ENCODE measurements around the gene LCN15.

Gene LCN15

DNA sequence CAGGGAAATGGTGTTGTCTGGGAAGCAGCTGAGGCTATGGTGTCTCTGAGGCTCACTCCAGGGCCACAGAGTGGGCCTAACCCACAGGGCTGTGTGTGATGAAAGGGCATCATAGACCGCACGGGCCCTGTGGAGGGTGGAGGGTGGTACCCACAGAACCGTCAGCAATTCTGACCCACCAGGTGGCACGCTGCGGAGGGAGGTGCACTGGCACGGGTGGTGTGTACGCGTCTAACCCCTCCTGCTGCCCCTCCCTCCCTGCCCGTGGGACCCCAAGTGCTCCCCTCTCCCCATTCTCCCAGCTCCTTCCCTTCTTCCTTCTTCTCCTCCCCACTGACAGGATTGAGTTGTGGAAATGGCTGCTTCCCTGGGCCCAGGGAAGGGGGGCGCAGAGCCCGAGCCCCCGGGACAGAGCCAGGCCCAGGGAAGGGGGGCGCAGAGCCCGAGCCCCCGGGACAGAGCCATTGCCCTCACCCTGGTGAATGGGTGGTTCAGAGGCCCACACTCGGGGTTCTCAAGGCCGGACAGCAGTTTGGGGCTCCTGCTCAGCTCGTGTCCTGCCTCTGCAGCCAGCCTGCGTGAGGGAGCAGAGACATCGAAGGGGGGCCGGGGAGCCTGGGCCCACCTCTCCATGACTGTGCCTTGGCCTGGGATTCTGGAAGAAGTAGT is 28.4 kb downstream of the LCN15 start:
- no peak overlapping the region for H3K4me3 ChIP-seq (ENCODE audit: low read depth, low read length)
- no peaks in the 10 kb centered on the region; the same call in 1 of the 2 replicates for H3K27me3 ChIP-seq (ENCODE audit: control insufficient read depth, insufficient read depth, low read length)

DNA sequence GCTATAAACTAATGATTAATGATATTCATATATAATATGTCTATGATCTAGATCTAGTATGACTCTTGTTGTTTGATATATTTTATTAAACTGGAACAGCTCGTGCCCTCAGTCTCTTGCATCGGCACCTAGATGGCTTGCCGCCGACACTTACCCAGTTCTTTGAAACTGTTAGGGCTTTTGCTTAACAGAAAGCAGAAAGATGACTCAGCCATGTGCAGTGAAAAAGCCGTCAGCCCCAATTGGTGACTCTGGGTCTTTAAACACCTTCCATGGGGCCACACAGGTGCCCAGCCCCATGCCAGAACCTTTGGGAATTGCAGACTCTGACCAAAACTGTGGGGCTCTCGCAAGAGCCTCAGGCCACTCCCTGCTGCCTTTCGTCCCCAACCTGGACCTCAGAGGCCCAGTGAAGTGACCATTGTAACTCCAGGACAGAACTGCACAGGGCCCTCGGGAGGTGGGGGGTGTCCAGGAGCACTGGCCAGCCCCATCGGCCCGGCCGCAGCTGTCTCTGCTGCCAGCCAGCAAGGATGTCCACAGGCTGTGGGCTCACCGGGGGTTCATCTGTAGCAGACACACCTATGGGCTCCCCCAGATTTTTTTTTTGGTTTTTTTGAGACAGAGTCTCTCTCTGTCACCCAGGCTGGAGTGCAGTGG is 29.4 kb downstream of the LCN15 start:
- Histone ChIP-seq H3K27ac (ENCODE audit: low read depth, low read length) (no peak overlapping the region), H3K36me3 (ENCODE audit: control insufficient read depth, insufficient read depth, low read length) (no peaks in the 10 kb centered on the region), H3K27me3 (ENCODE audit: control insufficient read depth, insufficient read depth, low read length) (no peaks in the 10 kb centered on the region), H3K4me3 (ENCODE audit: low read depth, low read length) (no peak overlapping the region), H3K9ac (ENCODE audit: low read length) (no peak overlapping the region), H3K9me3 (ENCODE audit: control insufficient read depth, insufficient read depth, low read depth, low read length) (peaks cover 3% of the 10 kb centered on the region; the same call in 1 of the 2 replicates), H3K4me1 (ENCODE audit: control insufficient read depth, insufficient read depth, low read length) (peaks cover 4% of the 10 kb centered on the region; the same call in 1 of the 2 replicates)

More for the DNA sequence above, 28.4 kb downstream of the LCN15 start:
- no peak overlapping the region for H3K9ac ChIP-seq (ENCODE audit: low read length)
- H3K4me1 ChIP-seq (ENCODE audit: control insufficient read depth, insufficient read depth, low read length) = peaks cover 4% of the 10 kb centered on the region; the same call in 1 of the 2 replicates
- H3K9me3 ChIP-seq (ENCODE audit: control insufficient read depth, insufficient read depth, low read depth, low read length) = peaks cover 3% of the 10 kb centered on the region; the same call in 1 of the 2 replicates
- H3K27ac ChIP-seq (ENCODE audit: low read depth, low read length) = no peak overlapping the region
- H3K36me3 ChIP-seq (ENCODE audit: control insufficient read depth, insufficient read depth, low read length) = no peaks in the 10 kb centered on the region

DNA sequence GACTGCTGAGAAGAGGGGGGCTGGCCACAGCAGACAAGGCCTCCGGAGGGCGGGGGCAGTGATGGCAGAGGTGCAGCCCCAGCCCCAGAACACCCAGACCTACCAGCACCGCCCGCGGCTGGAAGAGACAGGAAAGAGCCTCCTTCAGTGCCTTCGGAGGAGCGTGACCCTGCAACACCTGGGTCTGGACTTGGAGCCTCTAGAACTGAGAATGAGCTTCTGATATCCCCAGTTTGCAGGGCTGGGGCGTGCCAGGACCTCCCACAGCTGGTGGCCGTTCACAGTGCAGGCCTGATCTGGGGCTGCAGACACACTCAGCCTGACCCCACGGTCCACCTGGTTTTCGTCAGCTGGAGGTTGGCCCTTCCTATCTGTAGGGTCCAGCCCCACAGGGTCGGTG is 30.7 kb downstream of the LCN15 start:
- peaks cover 7% of the 10 kb centered on the region; the same call in 1 of the 2 replicates for H3K4me1 ChIP-seq (ENCODE audit: control insufficient read depth, insufficient read depth, low read length)
- H3K9ac ChIP-seq (ENCODE audit: low read length) = no peak overlapping the region
- H3K27ac ChIP-seq (ENCODE audit: low read depth, low read length) = no peak overlapping the region

DNA sequence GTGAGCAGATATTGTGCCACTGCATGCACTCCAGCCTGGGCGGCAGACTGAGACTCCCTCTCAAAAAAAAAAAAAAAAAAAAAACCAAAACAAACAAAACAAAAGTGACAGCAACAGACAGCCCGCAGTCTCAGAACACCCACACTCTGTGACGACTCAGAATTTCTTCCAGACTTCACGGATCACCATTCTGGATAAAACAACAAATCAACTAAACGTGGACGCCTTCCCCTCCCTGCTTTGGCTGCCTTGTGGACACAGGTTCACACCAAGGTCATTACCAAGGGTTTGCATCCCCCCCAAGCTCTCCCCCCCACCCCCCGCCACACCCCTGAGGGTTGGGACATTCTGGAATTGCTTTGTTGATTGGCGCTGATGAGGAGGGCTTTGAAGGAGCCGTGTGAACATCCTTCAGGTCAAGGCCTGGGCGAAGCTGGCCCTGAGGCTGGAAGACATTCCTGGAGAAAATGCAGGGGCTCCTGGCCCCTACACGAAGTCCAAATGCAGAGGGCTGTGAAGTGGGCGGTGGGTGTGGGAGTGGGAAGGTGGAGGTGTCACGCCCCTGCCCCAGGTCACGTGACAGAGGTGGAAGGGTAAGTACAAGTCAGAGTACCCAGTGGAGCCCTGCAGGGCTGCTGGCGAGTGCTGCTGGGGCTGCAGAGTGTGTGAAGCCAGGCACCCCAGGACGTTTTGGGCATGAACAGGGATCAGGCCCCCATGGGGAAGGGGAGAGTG is 31.7 kb downstream of the LCN15 start:
- Histone ChIP-seq H3K4me3 (ENCODE audit: low read depth, low read length) (no peak overlapping the region), H3K4me1 (ENCODE audit: control insufficient read depth, insufficient read depth, low read length) (peaks cover 7% of the 10 kb centered on the region; the same call in 1 of the 2 replicates), H3K9ac (ENCODE audit: low read length) (no peak overlapping the region), H3K27ac (ENCODE audit: low read depth, low read length) (no peak overlapping the region), H3K27me3 (ENCODE audit: control insufficient read depth, insufficient read depth, low read length) (peaks cover 7% of the 10 kb centered on the region; the same call in 1 of the 2 replicates), H3K9me3 (ENCODE audit: control insufficient read depth, insufficient read depth, low read depth, low read length) (no peaks in the 10 kb centered on the region), H3K36me3 (ENCODE audit: control insufficient read depth, insufficient read depth, low read length) (no peaks in the 10 kb centered on the region)

More for the DNA sequence above, 30.7 kb downstream of the LCN15 start:
- no peak overlapping the region for H3K4me3 ChIP-seq (ENCODE audit: low read depth, low read length)
- peaks cover 7% of the 10 kb centered on the region; the same call in 1 of the 2 replicates for H3K27me3 ChIP-seq (ENCODE audit: control insufficient read depth, insufficient read depth, low read length)
- H3K36me3 ChIP-seq (ENCODE audit: control insufficient read depth, insufficient read depth, low read length) = no peaks in the 10 kb centered on the region
- H3K9me3 ChIP-seq (ENCODE audit: control insufficient read depth, insufficient read depth, low read depth, low read length) = peaks cover 3% of the 10 kb centered on the region; the same call in 1 of the 2 replicates

DNA sequence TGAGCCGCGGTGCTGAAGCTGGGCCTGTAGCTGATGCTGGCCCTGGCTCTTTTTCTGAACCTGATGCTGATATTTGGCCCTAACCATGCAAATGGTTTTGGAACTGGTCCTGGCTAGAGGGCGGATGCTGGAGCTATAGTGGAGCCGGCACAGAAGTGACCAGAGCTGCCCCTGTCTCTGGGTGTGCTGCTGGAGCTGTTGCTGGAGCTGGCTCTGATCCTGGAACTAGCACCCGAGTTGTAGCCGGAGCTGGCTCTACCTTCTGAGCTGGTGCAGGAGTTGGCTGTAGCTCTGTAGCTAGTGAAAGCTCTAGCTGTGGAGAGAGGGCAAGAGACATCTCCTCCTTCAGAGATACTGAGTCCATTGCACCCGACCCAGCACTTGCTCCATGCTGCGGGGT is 34.4 kb downstream of the LCN15 start:
- Histone ChIP-seq H3K9ac (ENCODE audit: low read length) (no peak overlapping the region), H3K4me1 (ENCODE audit: control insufficient read depth, insufficient read depth, low read length) (peaks cover 23% of the 10 kb centered on the region; the same call in 1 of the 2 replicates), H3K27ac (ENCODE audit: low read depth, low read length) (no peak overlapping the region), H3K9me3 (ENCODE audit: control insufficient read depth, insufficient read depth, low read depth, low read length) (no peaks in the 10 kb centered on the region), H3K27me3 (ENCODE audit: control insufficient read depth, insufficient read depth, low read length) (peaks cover 7% of the 10 kb centered on the region; the same call in 1 of the 2 replicates), H3K4me3 (ENCODE audit: low read depth, low read length) (no peak overlapping the region), H3K36me3 (ENCODE audit: control insufficient read depth, insufficient read depth, low read length) (peaks cover 19% of the 10 kb centered on the region)

DNA sequence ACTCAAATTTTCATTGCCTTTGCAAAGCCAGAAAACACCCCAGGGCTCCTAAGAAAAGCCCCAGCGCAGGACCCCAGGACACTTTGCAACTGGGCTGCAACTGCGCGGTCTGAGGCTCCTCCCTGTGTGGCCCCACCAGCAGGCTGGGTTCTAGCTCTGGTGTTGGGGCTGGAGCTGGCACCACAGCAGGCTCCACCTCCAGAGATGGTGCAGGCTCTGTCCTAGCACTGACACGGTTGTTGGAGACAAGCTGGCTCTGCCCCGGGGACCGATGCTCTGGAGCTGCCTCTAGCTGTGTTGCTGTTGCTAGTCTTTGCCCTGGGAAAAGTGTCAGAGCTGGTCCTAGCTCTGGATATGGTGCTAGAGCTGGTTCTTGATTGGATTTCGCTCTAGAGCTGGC is 35.2 kb downstream of the LCN15 start:
- H3K27ac ChIP-seq (ENCODE audit: low read depth, low read length) = no peak overlapping the region

DNA sequence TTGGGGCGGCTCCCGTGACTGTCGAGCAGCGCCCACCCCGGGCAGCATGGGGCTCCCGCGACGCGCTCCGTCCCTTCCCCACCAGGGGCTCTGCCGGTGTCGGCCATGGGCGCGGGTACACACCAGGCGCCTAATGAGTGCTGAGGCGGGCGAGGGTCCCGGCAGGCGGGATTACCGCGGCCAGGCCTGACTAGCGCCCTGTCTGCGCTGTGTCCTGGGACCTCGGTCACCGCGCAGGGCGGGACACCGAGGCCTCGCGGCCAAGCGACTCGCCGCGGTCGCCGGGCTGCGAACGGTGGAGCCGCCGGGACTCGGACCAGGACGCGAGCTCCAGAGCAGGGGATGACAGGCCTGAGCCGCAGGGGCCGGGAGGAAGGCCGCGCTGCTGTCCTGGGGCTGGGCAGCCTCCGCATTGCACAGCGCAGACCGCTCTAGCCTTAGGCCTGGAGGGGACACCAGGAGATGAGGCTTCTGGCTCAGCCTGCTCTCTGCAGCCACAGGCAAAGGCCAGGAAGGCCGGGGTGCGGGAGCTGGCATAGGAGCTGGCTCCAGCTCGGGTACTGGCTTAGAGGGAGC is 35.7 kb downstream of the LCN15 start:
- Histone ChIP-seq H3K4me3 (ENCODE audit: low read depth, low read length) (peak overlapping the region; percentile 99), H3K27ac (ENCODE audit: low read depth, low read length) (no peak overlapping the region; the same call in 1 of the 2 replicates), H3K9me3 (ENCODE audit: control insufficient read depth, insufficient read depth, low read depth, low read length) (no peaks in the 10 kb centered on the region), H3K4me1 (ENCODE audit: control insufficient read depth, insufficient read depth, low read length) (peaks cover 23% of the 10 kb centered on the region; the same call in 1 of the 2 replicates), H3K36me3 (ENCODE audit: control insufficient read depth, insufficient read depth, low read length) (peaks cover 32% of the 10 kb centered on the region), H3K27me3 (ENCODE audit: control insufficient read depth, insufficient read depth, low read length) (peaks cover 7% of the 10 kb centered on the region; the same call in 1 of the 2 replicates), H3K9ac (ENCODE audit: low read length) (peak overlapping the region; percentile 95)

More for the DNA sequence above, 35.2 kb downstream of the LCN15 start:
- peaks cover 23% of the 10 kb centered on the region; the same call in 1 of the 2 replicates for H3K4me1 ChIP-seq (ENCODE audit: control insufficient read depth, insufficient read depth, low read length)
- peaks cover 27% of the 10 kb centered on the region for H3K36me3 ChIP-seq (ENCODE audit: control insufficient read depth, insufficient read depth, low read length)
- H3K27me3 ChIP-seq (ENCODE audit: control insufficient read depth, insufficient read depth, low read length) = peaks cover 7% of the 10 kb centered on the region; the same call in 1 of the 2 replicates
- H3K4me3 ChIP-seq (ENCODE audit: low read depth, low read length) = peak overlapping the region; percentile 99
- no peaks in the 10 kb centered on the region for H3K9me3 ChIP-seq (ENCODE audit: control insufficient read depth, insufficient read depth, low read depth, low read length)
- peak overlapping the region; percentile 95 for H3K9ac ChIP-seq (ENCODE audit: low read length)

DNA sequence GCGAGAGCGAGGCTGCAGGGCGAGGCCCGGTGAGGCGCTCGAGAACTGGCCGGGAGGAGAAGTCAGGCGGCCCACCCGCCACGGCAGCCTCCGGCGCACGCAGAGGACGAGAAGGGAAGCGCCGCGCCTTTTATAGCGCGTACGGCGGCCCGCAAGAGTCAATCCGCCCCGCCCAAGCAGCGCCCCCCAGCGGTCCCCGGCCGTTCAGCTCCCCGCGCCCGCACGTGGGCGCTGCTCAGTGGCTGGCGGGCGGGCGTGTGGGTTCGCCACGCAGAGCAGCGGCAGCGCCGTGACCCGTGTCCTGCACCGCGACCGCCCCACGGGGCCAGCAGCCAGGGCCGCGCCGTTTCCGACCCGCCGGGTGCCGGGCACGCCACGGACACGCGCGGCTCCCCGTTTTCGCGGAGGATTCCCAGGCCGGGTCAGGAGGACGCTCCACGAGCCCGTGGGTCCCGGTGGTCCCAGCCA is 36.2 kb downstream of the LCN15 start:
- Histone ChIP-seq H3K36me3 (ENCODE audit: control insufficient read depth, insufficient read depth, low read length) (peaks cover 37% of the 10 kb centered on the region), H3K4me3 (ENCODE audit: low read depth, low read length) (peak overlapping the region; percentile 99), H3K27ac (ENCODE audit: low read depth, low read length) (peak overlapping the region; percentile 85), H3K9ac (ENCODE audit: low read length) (peak overlapping the region; percentile 95), H3K27me3 (ENCODE audit: control insufficient read depth, insufficient read depth, low read length) (peaks cover 7% of the 10 kb centered on the region; the same call in 1 of the 2 replicates), H3K9me3 (ENCODE audit: control insufficient read depth, insufficient read depth, low read depth, low read length) (no peaks in the 10 kb centered on the region), H3K4me1 (ENCODE audit: control insufficient read depth, insufficient read depth, low read length) (peaks cover 23% of the 10 kb centered on the region; the same call in 1 of the 2 replicates)

DNA sequence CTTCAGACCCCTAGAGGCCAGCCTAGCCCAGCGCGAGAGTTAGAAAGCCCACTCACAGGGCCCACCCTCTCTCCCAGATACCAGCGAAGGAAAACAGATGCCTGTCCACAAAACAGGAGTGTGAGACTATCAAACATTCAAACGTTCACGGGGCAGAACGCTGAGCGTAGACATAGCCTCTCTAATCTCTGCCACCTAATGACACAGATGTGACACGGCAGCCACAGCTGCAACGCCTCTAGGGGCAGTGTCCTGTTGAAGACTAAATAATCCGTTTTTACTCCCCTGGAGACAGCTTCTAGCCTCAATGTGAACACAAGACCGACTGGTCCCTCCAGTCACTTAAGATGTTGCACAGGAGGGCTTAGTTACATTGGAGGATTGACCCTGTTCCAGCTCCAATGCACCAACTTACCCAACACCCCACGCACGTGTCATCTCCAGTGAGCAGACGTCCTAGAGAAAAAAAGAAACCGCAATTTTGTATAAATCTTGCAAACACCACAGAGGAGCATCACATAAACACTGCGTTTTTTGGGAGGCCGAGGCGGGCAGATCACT is 37.6 kb downstream of the LCN15 start:
- H3K4me3 ChIP-seq (ENCODE audit: low read depth, low read length) = peak overlapping the region; percentile 99
- peaks cover 48% of the 10 kb centered on the region for H3K36me3 ChIP-seq (ENCODE audit: control insufficient read depth, insufficient read depth, low read length)
- no peak overlapping the region for H3K27ac ChIP-seq (ENCODE audit: low read depth, low read length)
- H3K4me1 ChIP-seq (ENCODE audit: control insufficient read depth, insufficient read depth, low read length) = peaks cover 19% of the 10 kb centered on the region; the same call in 1 of the 2 replicates
- peak overlapping the region; percentile 0 for H3K9ac ChIP-seq (ENCODE audit: low read length)
- H3K9me3 ChIP-seq (ENCODE audit: control insufficient read depth, insufficient read depth, low read depth, low read length) = no peaks in the 10 kb centered on the region
- peaks cover 7% of the 10 kb centered on the region; the same call in 1 of the 2 replicates for H3K27me3 ChIP-seq (ENCODE audit: control insufficient read depth, insufficient read depth, low read length)

DNA sequence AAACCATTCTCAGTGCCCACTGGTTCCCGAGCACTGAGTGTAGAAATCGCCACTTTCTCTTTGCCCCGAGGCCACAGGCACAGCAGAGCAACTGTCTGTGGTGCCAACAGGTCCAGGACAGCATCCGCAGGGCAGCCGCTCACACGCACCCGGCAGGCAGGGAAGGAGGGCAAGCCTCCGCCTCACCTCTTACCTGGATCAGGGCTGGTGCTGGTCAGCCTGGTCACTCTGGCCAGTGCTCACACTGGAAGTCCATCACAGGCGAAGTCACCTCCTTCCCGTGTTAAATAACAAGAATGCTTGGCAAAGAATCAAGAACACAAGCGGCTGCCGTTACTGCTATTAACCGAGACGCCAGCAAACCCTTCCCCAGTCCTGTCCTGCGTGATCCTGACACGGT is 38.2 kb downstream of the LCN15 start:
- Histone ChIP-seq H3K9me3 (ENCODE audit: control insufficient read depth, insufficient read depth, low read depth, low read length) (no peaks in the 10 kb centered on the region), H3K9ac (ENCODE audit: low read length) (peak overlapping the region; percentile 5), H3K27me3 (ENCODE audit: control insufficient read depth, insufficient read depth, low read length) (peaks cover 7% of the 10 kb centered on the region; the same call in 1 of the 2 replicates), H3K27ac (ENCODE audit: low read depth, low read length) (no peak overlapping the region), H3K4me3 (ENCODE audit: low read depth, low read length) (peak overlapping the region; percentile 99), H3K36me3 (ENCODE audit: control insufficient read depth, insufficient read depth, low read length) (peaks cover 53% of the 10 kb centered on the region), H3K4me1 (ENCODE audit: control insufficient read depth, insufficient read depth, low read length) (peaks cover 19% of the 10 kb centered on the region; the same call in 1 of the 2 replicates)
